GM12892 (cell line): Measurements from ENCODE around the gene CHMP6.

ENCODE experiments used
- POLR2AphosphoS5 ChIP-seq: IDR thresholded peaks from 2 replicates; pipeline ENCODE4 v1.6.1; 2011; ENCODE audit warnings: low read depth, low read length, control low read depth
- TAF1 ChIP-seq: IDR thresholded peaks from 2 replicates; pipeline ENCODE4 v1.6.1; 2011; ENCODE audit warnings: low read depth, mild to moderate bottlenecking, control low read depth, low read length, borderline replicate concordance

DNA sequence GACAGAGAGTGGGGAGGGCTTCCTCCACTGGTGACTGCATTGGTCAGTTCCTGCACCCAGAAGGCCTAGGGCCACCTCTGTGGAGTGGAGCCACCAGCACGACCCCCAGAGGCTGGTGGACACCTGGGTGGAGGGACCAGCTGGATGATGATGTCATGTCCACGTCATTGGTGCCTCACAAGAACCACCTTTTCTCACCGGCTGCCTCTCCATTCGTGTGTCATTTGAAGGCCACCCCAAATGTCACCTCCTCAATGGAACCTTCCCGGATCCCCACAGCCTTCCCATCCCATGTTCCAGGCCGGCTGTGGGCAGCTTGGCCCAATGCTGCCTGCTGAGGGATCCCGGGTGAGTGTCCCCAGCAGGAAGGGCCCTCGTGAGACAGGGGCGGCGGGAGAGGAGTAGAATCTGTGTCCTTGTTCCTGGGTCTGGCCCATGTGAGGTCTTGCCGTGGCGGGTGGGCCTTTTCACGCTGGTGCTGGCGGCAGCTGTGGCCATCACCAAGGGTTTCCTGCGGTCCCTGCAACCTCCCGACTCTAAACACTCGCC is 9.1 kb upstream of the CHMP6 start:
- no peak for TF ChIP-seq POLR2AphosphoS5
- no peak for TF ChIP-seq TAF1
